ENCODE results near the gene CARMIL1.

CARMIL1 gene

GRCh38 chr6:25457516-25457915 lies 178.3 kb downstream of the CARMIL1 start:
- peaks cover 31% of the 10 kb centered on the region for H3K4me1 ChIP-seq

GRCh38 chr6:25458485-25458884 lies 179.3 kb downstream of the CARMIL1 start:
- peaks cover 31% of the 10 kb centered on the region for H3K4me1 ChIP-seq
- TF ChIP-seq CTCF (IDR thresholded peaks at IDR 0.05; ENCODE audit: low read depth, low read length): no peak
- H3K9me3 ChIP-seq: no peaks in the 10 kb centered on the region
- H3K36me3 ChIP-seq: no peaks in the 10 kb centered on the region
- DNase-seq: no peak
- no peaks in the 10 kb centered on the region for H3K27me3 ChIP-seq
- H3K4me3 ChIP-seq (ENCODE audit: low read depth, low read length): no peak overlapping the region

More at GRCh38 chr6:25457516-25457915, 178.3 kb downstream of the CARMIL1 start:
- no peak overlapping the region for H3K4me3 ChIP-seq (ENCODE audit: low read depth, low read length)
- TF ChIP-seq CTCF (IDR thresholded peaks at IDR 0.05; ENCODE audit: low read depth, low read length): no peak
- no peak for DNase-seq
- H3K9me3 ChIP-seq: no peaks in the 10 kb centered on the region
- no peaks in the 10 kb centered on the region for H3K27me3 ChIP-seq
- H3K36me3 ChIP-seq: no peaks in the 10 kb centered on the region

GRCh38 chr6:25462235-25462897 lies 183.2 kb downstream of the CARMIL1 start:
- no peak for DNase-seq
- no peak overlapping the region for H3K4me3 ChIP-seq (ENCODE audit: low read depth, low read length)
- TF ChIP-seq CTCF (IDR thresholded peaks at IDR 0.05; ENCODE audit: low read depth, low read length): no peak
- no peaks in the 10 kb centered on the region for H3K36me3 ChIP-seq
- H3K4me1 ChIP-seq: peaks cover 3% of the 10 kb centered on the region
- H3K9me3 ChIP-seq: no peaks in the 10 kb centered on the region
- no peaks in the 10 kb centered on the region for H3K27me3 ChIP-seq

GRCh38 chr6:25463441-25463840 lies 184.3 kb downstream of the CARMIL1 start:
- Histone ChIP-seq H3K4me3 (ENCODE audit: low read depth, low read length) (no peak overlapping the region), H3K27me3 (no peaks in the 10 kb centered on the region), H3K9me3 (no peaks in the 10 kb centered on the region), H3K4me1 (no peaks in the 10 kb centered on the region), H3K36me3 (no peaks in the 10 kb centered on the region)
- DNase-seq: no peak
- TF ChIP-seq CTCF (IDR thresholded peaks at IDR 0.05; ENCODE audit: low read depth, low read length): no peak

GRCh38 chr6:25464225-25464624 lies 185.1 kb downstream of the CARMIL1 start:
- TF ChIP-seq CTCF (IDR thresholded peaks at IDR 0.05; ENCODE audit: low read depth, low read length): no peak
- no peaks in the 10 kb centered on the region for H3K27me3 ChIP-seq
- no peaks in the 10 kb centered on the region for H3K36me3 ChIP-seq
- H3K4me1 ChIP-seq: no peaks in the 10 kb centered on the region
- no peak overlapping the region for H3K4me3 ChIP-seq (ENCODE audit: low read depth, low read length)
- DNase-seq: no peak
- no peaks in the 10 kb centered on the region for H3K9me3 ChIP-seq

- Histone ChIP-seq H3K4me3 (ENCODE audit: low read depth, low read length) (no peak overlapping the region), H3K36me3 (no peaks in the 10 kb centered on the region), H3K9me3 (no peaks in the 10 kb centered on the region), H3K4me1 (no peaks in the 10 kb centered on the region), H3K27me3 (no peaks in the 10 kb centered on the region)
- no peak for TF ChIP-seq CTCF (IDR thresholded peaks at IDR 0.05; ENCODE audit: low read depth, low read length)
- no peak for DNase-seq
Observed at GRCh38 chr6:25465941-25466340, 186.8 kb downstream of the CARMIL1 start.

Measured in BE2C (cell line).